ENCODE results near the gene CFAP74. TPM values are rescaled to one million over a fixed set of nuclear protein-coding genes. Genes with fewer than 3 reads are reported as not detected.

Gene CFAP74
- total RNA-seq, 1 donor from 2014 or later = not detected

DNA sequence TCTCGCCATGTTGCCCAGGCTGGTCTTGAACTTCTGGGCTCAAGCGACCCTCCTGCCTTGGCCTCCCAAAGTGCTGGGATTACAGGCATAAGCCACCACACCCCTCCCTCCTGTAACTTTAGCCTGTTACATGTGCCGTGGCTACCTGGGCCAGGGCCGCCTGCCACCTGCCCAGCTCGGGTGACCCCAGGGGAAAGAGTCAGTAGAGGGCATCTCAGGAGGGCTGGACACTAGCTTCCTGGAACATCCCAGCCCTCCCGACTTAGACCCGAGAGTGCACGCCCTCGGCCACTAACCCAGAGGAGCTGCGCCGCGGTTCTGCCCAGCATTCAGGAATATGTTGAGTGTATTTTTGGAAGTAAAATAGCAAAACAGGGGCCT lies 44.1 kb downstream of the CFAP74 start:
- Histone ChIP-seq H3K27me3 (ENCODE audit: control insufficient read depth, insufficient read depth, low read length) (peaks cover 32% of the 10 kb centered on the region), H3K36me3 (ENCODE audit: control insufficient read depth, insufficient read depth, low read length) (no peaks in the 10 kb centered on the region), H3K4me3 (ENCODE audit: low read depth, low read length) (no peak overlapping the region)
- DNase-seq (ENCODE audit: low read depth) = no peak
- TF ChIP-seq CTCF (IDR thresholded peaks at IDR 0.05; ENCODE audit: insufficient read depth, low read length, poor library complexity, severe bottlenecking) = no peak

DNA sequence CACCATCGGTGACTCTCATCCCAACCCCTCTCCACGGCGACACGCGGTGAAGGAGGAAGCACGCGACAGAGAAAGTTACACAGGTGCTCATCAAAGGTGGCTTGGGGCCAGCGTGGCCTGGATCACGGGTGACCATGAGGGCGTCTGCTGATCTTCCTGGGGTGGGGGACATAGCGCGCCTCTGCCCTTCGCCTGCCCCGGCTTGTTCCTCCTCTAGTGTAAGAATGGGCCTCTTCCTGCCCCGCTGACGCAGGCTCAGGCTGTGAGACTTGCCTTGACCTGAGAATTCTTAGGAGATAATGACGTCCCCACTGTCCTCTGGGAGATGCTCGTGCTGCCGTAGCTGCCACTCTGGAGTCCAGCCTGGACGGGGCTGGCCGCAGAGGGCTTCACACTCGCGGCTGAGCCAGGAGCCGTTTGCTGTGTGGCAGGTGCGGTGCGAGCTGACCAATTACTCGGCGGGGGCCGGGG lies 45.5 kb downstream of the CFAP74 start:
- no peak for TF ChIP-seq CTCF (IDR thresholded peaks at IDR 0.05; ENCODE audit: insufficient read depth, low read length, poor library complexity, severe bottlenecking)
- H3K36me3 ChIP-seq (ENCODE audit: control insufficient read depth, insufficient read depth, low read length) = no peaks in the 10 kb centered on the region
- H3K27me3 ChIP-seq (ENCODE audit: control insufficient read depth, insufficient read depth, low read length) = peaks cover 27% of the 10 kb centered on the region
- no peak for DNase-seq (ENCODE audit: low read depth)
- H3K4me3 ChIP-seq (ENCODE audit: low read depth, low read length) = no peak overlapping the region

DNA sequence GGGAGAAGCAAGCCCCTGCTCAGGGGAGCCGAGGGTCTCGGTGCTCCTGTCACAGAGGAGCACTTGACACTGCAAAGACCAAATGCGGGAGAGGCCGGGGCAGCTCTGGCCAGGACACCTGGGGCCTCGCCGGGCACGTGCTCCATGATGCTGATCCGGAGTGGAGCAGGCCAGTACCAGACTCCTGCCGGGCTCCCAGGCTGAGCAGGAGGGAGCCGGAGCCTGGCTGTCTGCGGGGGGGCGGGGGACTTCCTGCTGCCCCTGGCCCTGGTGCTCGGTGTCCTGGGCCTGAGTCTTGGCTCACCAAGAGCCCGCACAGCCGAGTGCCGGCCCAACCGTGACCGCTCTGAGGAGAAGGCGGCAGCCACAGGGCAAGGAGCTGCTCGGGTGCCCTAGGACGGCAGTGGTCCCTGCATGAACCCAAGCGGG lies 46.0 kb downstream of the CFAP74 start:
- Histone ChIP-seq H3K27me3 (ENCODE audit: control insufficient read depth, insufficient read depth, low read length) (peaks cover 23% of the 10 kb centered on the region), H3K36me3 (ENCODE audit: control insufficient read depth, insufficient read depth, low read length) (no peaks in the 10 kb centered on the region), H3K4me3 (ENCODE audit: low read depth, low read length) (no peak overlapping the region)
- DNase-seq (ENCODE audit: low read depth) = no peak
- no peak for TF ChIP-seq CTCF (IDR thresholded peaks at IDR 0.05; ENCODE audit: insufficient read depth, low read length, poor library complexity, severe bottlenecking)

- H3K27me3 ChIP-seq (ENCODE audit: control insufficient read depth, insufficient read depth, low read length) = peaks cover 22% of the 10 kb centered on the region
- no peak for TF ChIP-seq CTCF (IDR thresholded peaks at IDR 0.05; ENCODE audit: insufficient read depth, low read length, poor library complexity, severe bottlenecking)
- no peak for DNase-seq (ENCODE audit: low read depth)
- no peak overlapping the region for H3K4me3 ChIP-seq (ENCODE audit: low read depth, low read length)
- H3K36me3 ChIP-seq (ENCODE audit: control insufficient read depth, insufficient read depth, low read length) = no peaks in the 10 kb centered on the region
Measured at GRCh38 chr1:1956586-1957532, 46.7 kb downstream of the CFAP74 start.

- Histone ChIP-seq H3K27me3 (ENCODE audit: control insufficient read depth, insufficient read depth, low read length) (peaks cover 19% of the 10 kb centered on the region), H3K4me3 (ENCODE audit: low read depth, low read length) (no peak overlapping the region), H3K36me3 (ENCODE audit: control insufficient read depth, insufficient read depth, low read length) (no peaks in the 10 kb centered on the region)
- DNase-seq (ENCODE audit: low read depth) = no peak
- TF ChIP-seq CTCF (IDR thresholded peaks at IDR 0.05; ENCODE audit: insufficient read depth, low read length, poor library complexity, severe bottlenecking) = no peak
Measured at GRCh38 chr1:1956101-1956500, 47.5 kb downstream of the CFAP74 start.

Data from kidney epithelial cell (primary cell).